Endometrial microvascular endothelial cells (primary cell): ENCODE measurements around the gene SYT9. TPM values are rescaled to one million over a fixed set of nuclear protein-coding genes. Genes with fewer than 3 reads are reported as not detected.
"Not testable (repeated sequence)": the region's sequence is repeated elsewhere in the genome, so short reads cannot be mapped to it uniquely, and the experiment has no call there.

ENCODE experiments used
- in situ Hi-C: cut with HindIII; loops from 2 replicates; pipeline ENCODE4 v1.10.0; 2017; ENCODE audit warnings: low sequenced_read_pairs, low pct_unique_long_range_greater_than_20kb; ENCODE audit errors: inconsistent ontology term
- total RNA-seq: library from RNA; depleted of rRNA; stranded (reverse); fragments of >200 nt; gene quantifications from one replicate; pipeline ENCODE4 v1.2.3, GENCODE V29; 2015; ENCODE audit errors: inconsistent ontology term

Gene SYT9
- total RNA-seq, 1 donor from 2014 or later, result 1.8 TPM

DNA sequence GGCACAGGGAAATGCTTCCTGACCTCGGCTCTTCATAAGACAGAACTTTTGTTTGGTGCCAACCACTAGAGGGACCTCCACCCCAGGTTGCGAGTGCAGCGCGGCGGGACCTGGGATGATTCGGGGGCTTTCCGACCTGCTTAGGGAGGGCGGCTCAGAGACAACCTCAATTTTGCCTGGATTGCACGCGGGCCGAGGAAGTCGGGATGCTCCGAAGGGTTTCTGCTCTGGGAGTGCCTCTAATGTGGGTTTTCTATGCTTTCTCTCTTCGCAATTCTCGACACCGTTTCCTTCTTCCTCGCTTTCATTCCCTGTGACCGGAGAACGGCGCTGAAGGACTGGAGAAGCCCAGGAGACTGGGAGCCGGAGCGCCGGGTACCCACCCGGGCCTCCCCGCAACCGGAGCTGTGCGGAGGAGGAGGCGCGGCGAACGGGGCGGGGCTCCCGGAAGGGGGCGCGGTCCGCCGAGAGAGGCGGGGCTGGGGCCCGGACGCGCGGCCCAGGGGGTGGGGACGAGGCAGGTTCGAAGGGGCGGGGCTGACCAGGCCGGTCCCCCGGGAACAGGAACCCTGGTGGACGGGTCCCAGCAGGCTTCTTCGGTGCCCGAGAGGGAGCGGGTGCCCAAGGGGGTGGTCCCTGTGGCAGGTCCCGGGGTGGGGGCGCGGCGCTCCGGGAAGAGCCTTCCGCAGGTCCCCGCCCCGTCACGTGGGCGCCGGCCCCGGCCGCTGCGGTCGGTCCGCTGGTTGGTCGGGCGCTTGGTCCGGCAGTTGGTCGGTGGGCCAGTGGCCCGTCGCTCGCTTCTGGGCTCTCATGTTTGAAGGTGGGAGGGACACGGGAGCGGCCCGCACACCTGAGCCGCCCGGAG lies 261.8 kb downstream of the SYT9 start, which contains the start of gene PPFIBP2:
Gene PPFIBP2, plus strand, starts transcription at position 766 of the 865 bp plus-strand sequence. CDS start 35,477 bp downstream, outside the sequence.
- in situ Hi-C loops, result no loop called here

DNA sequence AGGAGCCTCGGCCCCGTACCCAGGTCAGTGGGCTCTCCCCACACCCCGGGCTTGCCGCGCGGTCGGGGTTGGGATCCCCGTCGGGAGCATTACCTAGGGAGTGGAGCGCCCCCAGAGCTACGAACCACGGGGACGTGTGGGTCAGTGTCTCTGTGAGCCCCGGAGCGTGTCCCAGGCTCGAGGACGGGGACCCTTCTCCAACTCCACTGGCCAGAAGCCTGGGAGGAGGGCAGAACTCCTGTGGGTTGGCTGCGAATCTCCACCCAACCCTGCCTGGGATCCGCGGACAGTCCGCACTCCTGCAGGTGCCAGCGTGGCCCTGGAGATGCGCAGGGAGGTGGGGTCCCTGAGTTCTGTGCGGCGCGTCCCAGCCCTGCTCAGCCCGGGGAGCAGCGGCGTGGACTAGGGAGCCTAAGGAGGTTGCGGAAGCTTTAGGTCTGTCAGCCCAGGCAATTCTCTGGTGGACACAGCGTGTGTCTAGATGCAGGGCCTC lies 262.4 kb downstream of the SYT9 start:
- in situ Hi-C loops, result no loop called here

DNA sequence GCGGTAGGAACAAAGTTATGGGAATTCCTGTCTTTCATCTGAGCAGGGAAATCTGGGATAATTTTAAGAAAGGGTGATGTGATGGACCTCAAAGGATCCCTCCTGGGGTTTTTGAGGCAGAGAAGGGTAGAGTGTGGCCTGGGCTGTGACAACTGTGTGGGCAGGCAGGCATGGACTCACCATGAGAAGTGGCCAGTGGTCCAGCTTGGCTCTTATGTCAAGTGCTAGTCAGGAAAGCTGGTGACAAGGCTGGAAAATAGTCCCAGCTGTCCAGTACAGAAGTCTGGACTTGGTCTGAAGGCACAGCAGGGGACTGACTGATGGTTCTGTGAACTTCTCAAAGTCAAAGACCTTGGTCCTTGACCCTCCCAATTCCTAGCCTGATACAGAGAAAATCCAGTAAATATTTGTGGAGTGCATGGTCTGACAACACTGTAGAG lies 263.8 kb downstream of the SYT9 start:
- in situ Hi-C loops, result no loop called here

DNA sequence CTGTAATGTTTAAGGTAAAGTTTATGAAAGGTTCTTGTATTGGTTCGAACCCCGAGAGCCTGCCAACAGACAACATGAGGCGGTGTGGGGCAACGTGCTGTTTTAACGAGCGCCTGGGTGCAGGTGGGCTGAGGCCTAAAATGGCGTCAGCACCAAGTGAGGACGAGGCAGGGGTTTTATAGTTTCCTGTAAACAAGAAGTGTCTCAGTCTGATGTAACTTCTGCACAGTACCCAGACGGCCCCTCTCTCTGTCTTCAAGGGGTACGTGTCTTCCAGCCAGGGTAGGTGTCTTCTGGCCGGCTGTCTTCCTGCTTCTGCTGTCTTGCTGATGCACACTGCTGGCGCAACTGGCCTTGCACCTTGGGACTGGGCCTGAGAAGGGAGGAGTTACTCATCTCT lies 264.8 kb downstream of the SYT9 start:
- in situ Hi-C loops, result no loop called here

DNA sequence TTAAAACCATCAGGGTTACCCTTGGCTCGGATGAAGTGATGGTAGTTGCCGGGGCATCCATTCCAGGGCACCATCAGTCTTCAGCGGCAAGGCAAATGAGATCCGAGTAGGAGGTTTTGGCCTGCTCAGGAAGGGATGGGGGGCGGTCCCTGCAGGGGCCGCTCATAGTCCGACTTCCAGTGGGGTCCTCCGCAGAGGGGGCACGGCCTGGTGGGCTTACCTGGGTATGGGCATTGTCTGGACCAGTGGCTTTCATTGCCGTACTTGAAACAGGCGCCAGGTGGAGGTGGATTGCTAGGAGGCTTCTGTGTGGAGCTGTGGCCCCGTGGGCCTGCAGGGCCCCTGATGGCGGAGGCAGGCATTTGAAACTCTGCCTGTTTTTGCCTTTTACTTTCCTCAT lies 266.0 kb downstream of the SYT9 start:
- in situ Hi-C loops, result not testable (repeated sequence)

Other genes starting within 250 kb of the SYT9 start
- 0.46 TPM for gene ZNF214, start 231.6 kb upstream of the SYT9 start, total RNA-seq
- gene NLRP14, start 231.4 kb upstream of the SYT9 start, total RNA-seq, result 0.09 TPM
- not detected for gene RBMXL2, start 162.9 kb upstream of the SYT9 start, total RNA-seq
- gene OLFML1, start 233.6 kb downstream of the SYT9 start, total RNA-seq, result not detected